Effector CD4-positive, alpha-beta T cell (primary cell): ENCODE data around the gene ZNF662.

Experiments used
- DNase-seq: peaks from one replicate; pipeline ENCODE4 v3.0.0-alpha.2; 2020

The ZNF662 gene

GRCh38 chr3:42937334-42937733 is 31.4 kb downstream of the ZNF662 start:
- DNase-seq, result no peak

GRCh38 chr3:42942693-42943092 is 36.8 kb downstream of the ZNF662 start:
- no peak for DNase-seq

GRCh38 chr3:42946050-42946449 is 40.1 kb downstream of the ZNF662 start:
- DNase-seq, result no peak

- DNase-seq, result no peak
Observed at GRCh38 chr3:42957573-42957972, 51.6 kb downstream of the ZNF662 start.

- DNase-seq, result no peak
Observed at GRCh38 chr3:42960282-42960681, 54.3 kb downstream of the ZNF662 start.

GRCh38 chr3:42960786-42961185 is 54.8 kb downstream of the ZNF662 start:
- no peak for DNase-seq

- DNase-seq, result no peak
Observed at GRCh38 chr3:42961633-42962032, 55.7 kb downstream of the ZNF662 start.

GRCh38 chr3:42963269-42963668 is 57.3 kb downstream of the ZNF662 start:
- no peak for DNase-seq

GRCh38 chr3:42964266-42964665 is 58.3 kb downstream of the ZNF662 start:
- DNase-seq, result no peak
